Stimulated activated CD4-positive, alpha-beta T cell treated with anti-CD3 and anti-CD28 coated beads, Interleukin-4, amount 100 ng/mL, for 48 hours (primary cell): Measurements from ENCODE around the gene INPP4B.
"Not testable (repeated sequence)": the region's sequence is repeated elsewhere in the genome, so short reads cannot be mapped to it uniquely, and the experiment has no call there.

Source experiments
- DNase-seq, 2 donors: peaks; one replicate each; pipeline ENCODE4 v3.0.0-alpha.2; 2020; ENCODE audit warnings: low read depth in 2 of 2

The INPP4B gene

DNA sequence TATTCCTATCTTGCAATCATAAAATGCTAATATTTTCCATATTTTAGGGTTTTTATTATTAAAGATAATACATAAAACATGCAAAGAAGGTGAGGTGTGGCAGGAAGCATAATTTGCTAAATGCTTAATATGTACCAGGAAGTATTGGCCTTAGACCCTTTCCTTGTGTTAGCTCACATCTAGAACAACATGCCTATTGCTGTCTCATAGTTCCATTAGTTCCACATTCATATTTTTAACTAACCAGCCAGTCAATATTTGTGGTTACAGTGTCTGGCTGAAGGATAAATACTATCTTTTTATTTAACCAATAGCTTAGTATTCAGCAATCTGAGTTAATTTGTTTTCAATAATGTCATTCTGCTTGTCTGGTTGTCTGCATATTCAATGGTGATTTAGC is 432.6 kb downstream of the INPP4B start:
- no peak for DNase-seq

DNA sequence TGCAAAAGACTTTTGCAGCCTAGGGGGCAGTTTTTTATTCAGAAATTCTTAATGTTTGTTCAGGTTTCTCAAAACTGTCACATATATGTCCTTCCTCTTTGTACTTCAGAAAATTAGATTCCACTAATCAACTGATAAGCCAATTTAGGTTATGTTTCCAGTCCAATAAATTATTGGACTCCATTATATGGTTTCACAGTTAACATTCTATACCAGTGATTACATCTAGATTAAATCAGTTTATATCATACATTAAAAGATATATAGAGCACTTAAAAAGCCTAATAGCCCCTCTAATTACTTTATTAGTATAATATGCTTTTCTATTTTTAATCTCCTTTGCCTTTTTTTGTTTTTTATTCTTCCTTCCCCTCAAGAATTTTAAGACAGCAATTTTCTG is 434.1 kb downstream of the INPP4B start:
- DNase-seq: no peak

DNA sequence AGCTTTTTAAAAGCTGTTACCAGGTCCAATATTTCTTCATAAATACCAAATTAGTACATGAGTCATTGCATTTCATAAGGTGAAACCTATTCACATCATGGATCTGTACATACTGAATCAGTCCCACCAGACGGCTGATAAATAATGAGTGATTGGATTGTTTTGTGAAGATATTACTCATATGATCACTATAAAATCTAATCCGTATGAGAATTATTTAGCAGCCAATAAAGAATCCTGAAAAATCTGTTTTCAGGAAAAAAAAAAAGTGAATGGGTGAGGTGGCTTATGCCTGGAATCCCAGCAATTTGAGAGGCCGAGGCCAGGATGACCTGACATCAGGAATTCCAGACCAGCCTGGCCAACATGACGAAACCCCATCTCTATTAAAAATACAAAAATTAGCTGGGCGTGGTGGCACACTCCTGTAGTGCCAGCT is 438.1 kb downstream of the INPP4B start:
- DNase-seq: no peak

DNA sequence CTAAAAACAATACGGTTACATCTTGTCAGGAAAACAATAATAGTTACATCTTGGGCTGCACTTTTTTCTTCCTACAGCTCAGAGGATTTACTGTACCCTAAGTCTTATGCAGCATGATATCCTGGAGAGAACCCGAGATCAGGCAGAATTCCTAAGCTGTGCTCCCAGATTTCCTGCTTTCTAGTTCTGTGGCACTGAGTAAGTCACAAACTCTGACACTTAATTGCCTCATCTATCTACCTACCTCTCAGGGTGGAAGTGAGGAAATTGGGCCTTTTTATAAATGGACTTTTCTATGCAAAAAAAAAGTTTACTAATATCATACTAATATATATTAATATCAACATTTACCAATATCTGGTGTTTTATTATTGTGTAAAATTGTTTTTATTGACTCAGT is 438.5 kb downstream of the INPP4B start:
- DNase-seq: no peak

DNA sequence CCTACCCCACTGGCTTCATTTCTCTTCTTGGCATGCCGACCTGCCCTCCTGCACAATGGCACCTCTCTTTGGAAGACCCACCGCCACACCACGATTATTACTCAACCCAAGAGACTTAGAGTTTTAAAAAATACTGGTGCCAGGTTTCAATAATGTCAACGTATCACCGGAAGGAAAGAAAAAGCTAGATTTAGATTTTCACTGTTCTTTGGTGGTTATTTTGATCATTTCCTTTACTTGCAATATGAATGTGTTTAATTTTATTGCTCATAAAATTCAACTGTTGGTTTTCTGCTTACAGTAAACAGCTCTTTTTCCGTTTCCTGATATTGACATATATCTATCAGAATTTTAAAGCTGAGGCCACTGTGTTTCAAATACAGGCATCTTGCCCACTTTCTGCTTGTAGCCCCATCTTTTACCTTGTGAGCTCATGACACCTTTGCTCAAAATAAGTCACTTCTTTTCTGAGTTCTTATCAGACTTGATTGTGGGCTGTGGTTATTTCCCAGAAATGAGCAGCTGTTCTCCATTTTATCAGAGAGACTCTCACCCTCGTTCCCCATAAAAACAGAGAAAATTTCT is 439.1 kb downstream of the INPP4B start:
- DNase-seq: no peak

DNA sequence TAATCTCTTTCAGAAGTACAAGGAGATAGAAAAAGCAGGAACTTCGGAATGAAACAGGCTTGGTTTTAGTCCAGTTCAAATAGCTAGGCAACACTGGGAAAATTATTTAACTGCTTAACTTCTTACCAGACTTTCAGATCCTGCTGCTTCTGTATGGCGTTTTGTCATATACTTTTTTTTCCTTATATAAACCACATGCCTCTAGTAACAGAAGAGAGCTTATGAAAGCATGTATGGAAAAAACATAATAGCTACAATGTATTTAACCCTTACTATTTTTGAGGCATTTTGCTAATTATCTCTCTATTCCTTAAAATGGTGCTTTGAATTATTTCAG is 439.6 kb downstream of the INPP4B start:
- no peak for DNase-seq

DNA sequence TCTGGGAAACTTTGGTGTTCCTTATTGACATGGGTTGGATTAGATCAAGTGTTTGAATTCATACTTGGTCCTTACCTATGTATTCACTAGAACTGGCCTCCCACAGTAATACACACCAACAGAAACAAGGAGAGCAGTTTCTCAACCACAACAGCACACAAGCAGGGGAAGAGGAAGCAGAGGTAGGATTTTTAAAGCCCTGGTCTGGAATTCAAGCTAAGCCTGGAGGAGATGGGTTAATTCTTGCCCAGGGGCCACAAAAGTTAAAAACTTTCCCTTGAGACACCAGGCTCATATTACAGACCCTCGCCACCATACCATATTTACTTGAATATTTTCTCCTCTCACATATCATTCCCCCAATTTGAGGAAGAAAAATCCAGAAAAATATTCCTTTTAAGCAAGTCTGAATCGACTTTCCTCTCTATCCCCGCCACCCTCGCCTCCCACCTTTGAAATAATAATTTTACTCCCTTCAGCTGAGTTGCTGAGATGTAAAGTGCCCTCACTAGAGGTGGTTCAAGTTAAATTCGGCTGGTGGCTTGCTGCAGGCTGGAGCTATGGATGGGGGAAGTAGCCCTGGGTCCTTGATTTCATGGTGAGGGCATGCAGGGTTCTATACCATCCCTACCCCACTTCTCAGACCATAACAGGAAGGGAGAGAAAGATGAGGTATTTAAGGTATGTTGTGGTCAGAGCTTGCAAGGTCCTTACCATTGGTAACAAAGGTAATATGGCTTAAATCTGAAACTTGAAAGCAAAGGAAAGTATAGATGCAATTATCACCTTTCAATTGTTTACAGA is 440.2 kb downstream of the INPP4B start:
- no peak for DNase-seq

DNA sequence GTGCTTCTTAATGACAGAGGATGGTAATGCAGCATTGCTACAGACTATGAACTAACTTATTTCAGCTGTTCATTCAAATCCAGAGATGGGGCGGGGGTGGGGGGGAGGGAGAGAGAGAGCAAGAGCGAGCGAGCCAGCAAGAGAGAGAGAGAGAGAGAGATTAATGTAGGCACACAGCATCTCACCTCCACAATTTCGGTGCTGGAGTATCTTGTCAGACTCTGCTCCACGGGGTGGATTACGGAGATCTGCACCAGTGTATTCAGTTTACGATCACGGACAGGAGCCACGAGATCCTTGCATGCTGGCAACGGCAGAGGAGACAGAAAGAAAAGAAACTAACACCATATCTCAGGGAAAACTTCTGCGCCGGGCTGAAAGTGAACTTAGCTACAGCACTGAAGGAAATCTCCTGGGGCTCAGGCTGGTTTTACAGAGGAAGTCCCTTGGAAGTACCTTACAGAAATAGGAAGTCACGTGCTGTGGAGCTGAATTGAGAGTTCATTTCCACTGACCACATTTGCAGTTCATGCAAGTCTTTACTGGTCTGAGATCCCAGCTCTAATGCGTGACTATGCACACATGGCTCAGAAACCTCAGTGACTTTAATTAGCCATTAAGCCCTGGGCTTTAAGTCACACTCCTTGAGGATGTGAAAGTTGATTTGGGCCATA is 440.9 kb downstream of the INPP4B start:
- DNase-seq: peak; percentile 41 to 42

DNA sequence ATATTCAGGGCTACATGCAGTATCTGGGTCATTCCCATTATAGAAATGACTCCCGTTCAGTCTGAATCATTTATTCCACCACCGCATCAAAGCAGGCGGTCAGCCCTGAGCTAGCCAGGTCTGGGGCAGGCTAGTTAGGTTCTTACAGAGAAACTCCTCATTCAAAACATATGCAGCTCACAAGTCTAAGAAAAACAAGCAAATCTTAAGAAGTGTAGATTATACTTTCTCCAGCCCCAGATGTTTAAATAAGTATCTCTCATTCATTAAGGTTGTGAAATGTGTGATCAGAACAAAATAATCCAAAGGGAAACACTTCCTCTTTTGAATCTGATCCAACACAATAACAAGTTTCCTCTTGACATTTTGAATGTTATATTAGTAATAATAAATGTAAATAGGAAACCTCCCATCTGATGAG is 441.9 kb downstream of the INPP4B start:
- peak; percentile 55 to 66 for DNase-seq

DNA sequence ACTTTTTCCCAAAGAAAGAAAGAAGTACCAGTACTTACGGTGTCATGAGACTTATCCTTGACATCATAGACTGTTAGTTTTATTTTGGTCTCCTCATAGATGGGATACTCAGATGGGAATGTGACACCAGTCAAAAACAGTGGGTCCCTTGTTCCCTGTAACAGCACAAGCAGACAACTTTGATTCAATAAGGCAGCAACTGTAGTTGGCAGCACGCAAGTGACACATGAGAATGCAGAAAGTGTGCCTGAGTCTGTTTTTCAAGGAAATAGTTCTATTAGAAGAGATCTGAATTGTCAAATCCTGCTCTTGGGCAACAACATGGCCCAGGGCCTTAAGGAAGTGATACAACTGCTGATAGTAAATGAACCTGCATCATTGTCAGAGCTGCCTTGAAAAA is 443.2 kb downstream of the INPP4B start:
- DNase-seq: no peak

DNA sequence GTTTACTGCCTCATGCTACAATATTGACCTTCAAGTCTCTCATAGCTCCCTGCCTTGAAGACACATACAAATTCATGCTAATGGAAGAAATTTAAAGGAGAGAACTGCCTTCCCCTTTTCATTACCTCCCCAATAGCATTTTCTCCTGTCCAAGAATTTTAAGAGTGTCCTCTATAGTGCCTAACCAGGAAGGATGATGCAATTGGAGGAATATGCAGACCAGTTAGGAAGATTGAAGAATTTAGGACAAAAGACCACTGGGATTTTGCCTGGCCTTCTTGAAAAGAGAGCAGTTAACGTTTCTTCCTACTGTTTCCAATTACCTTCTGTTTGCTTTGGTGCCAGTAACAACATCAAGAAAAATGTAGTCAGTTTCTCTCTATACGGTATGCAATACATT is 443.9 kb downstream of the INPP4B start:
- DNase-seq: no peak

DNA sequence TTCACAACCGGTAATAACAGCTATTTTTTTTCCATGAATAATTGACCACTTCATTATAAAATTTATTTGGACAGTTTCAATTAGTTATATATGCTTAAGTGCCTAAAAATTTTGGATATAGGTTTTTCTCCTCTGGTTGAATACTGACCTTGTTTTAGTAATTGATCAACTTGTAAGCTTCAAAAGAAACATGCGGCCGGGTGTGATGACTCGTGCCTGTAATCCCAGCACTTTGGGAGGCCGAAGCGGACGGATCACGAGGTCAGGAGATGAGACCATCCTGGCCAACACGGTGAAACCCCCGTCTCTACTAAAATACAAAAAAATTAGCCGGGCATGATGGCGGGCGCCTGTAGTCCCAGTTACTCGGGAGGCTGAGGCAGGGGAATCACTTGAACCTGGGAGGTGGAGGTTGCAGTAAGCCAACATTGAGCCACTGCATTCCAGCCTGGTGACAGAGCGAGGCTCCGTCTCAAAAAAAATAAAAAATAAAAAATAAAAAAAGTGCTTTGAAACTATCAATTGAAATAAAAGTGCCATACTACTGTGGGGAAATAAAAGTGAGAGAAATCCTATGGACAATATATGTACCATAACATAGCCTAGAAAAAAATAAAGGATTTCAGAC is 448.6 kb downstream of the INPP4B start:
- DNase-seq: not testable (repeated sequence)

DNA sequence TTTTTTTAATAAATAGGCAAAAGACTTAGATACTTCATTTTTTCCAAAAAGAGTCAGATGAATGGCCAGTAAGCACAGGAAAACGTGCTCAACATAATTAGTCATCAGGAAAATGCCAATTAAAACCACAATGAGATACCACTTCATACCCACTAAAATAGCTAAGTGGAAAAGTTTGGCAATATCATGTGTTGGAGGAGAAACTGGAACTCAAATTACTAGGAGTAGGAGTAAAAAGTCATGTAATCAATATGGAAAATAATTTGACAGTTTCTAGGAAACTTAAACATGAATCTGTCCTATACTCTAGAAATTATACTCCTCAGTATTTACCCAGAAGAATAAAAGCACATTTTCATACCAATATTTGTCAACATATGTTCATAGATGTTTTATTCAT is 449.8 kb downstream of the INPP4B start:
- no peak for DNase-seq

DNA sequence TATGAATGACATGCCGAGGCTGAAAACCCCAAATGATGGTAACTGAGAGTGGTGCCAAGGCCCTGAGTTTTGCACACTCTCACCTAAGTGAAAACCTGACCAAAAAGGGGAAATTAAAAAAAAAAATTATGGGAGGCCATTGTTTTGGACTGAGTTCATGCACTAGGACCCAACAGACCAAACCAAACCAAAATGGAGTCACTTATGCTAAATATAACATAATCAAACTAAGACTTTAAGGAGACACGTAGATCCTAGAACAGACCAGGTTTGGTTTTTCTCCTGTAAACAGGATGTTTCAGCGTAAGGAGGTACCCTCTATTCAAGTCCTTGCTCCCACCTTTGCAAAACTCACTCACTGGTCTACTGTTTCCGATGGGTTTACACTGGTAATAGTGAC is 453.0 kb downstream of the INPP4B start:
- DNase-seq: no peak

DNA sequence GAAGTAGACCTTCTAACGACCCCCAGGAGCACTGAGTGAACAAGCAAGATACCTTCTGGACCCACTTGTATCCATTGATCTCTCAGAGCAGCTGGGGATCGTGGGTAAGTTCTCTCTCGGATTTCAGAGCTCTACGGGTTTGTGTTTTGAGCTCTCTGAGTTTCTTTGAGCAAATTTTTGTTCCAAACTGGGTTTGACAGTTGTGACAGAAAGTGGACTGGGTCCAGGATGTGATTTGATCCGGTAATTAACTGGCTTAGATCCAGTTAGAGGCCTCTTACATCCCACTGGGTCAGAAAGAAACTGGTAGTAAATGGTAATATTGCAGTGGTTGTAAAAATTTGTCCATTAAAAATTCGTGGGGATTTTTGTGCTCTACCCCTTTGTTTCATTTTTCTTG is 459.2 kb downstream of the INPP4B start:
- no peak for DNase-seq

DNA sequence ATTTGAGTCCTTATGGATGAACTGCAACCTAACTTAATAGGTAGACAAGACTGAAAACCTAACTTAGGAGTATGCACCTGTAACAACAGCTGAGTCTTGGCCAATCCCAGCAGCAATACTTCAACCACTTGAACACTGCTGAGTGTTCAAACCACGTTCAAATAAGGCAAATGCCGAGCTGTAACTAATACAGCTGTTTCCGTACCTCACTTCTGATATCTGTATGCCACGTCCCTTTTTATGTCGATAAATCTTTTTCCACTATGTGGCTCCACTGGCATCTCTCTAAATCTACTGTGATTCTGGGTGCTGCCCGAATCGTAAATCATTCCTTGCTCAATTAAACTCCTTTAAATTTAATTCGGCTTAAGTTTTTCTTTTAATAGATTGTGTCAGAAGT is 459.7 kb downstream of the INPP4B start:
- no peak for DNase-seq

DNA sequence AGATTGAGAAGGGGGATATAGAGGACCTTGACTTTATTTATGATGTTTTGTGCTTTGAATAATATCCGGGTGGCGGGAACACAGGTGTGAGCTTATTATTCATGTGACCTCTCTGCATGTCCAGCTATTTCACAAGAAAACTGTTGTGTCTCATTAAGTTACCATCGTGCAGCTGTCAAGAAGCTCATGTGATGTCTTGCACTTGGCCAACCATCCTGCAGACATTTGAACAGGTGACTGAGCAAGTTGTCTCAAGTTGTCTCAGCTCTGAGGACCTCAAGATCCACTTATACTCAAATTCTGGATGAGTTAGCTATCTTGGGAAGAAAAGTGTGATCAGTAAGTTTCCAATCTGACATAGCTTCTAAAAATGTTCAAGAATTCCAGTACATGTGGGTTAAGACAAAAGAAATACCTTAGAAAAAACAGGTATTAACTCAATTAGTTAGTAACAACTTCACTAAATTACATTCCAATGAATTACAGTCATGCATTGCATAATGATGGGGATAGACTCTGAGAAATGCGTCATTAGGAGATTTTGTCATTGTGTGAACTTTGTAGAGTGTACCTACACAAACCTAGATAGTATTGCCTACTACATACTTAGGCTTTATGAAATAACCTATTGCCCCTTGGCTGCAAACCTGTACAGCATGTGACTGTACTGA is 462.2 kb downstream of the INPP4B start:
- no peak for DNase-seq

DNA sequence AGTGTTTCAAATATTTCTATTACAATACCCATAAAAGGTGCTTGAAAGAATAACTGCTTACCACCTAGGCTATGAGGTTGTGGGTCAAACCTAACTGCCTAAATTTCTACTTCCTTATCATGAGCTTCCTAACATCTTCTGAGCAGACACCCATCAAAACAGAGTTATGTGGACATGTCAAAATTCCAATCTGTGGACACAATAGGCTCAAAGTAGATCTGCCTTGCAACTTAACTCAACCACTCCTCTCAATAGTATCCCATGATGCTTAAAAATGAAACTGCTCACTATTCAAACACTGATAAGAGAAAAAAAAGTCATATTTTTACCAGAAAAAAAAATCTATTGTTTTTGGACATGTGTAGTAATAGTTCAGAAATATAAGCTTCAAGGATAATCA is 462.7 kb downstream of the INPP4B start:
- DNase-seq: no peak

DNA sequence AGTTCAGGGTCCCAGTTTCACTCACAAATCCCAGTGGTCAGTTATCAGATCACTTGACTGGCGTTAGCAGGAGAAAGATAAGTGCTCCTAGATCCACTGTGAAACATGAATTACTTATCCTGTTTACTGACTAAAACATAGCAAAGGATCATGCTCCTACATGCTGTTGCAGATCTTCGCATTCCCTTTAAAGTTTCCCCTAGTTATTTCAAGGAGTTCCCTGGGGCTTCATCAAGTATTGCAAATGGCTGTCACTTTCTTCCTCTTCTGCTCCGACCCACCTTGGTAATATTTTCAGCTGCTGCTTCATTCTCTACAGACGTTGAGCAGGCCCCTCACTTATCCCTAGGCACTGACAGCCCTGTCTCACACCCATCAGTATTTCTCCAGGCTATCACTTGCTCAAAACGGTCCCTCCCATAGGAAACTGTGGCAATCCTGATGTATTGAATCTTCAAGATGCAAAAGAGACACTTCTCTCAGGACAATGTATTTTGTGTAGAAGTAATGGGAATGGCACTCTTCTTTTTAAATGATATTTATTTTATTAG is 466.0 kb downstream of the INPP4B start:
- no peak for DNase-seq

DNA sequence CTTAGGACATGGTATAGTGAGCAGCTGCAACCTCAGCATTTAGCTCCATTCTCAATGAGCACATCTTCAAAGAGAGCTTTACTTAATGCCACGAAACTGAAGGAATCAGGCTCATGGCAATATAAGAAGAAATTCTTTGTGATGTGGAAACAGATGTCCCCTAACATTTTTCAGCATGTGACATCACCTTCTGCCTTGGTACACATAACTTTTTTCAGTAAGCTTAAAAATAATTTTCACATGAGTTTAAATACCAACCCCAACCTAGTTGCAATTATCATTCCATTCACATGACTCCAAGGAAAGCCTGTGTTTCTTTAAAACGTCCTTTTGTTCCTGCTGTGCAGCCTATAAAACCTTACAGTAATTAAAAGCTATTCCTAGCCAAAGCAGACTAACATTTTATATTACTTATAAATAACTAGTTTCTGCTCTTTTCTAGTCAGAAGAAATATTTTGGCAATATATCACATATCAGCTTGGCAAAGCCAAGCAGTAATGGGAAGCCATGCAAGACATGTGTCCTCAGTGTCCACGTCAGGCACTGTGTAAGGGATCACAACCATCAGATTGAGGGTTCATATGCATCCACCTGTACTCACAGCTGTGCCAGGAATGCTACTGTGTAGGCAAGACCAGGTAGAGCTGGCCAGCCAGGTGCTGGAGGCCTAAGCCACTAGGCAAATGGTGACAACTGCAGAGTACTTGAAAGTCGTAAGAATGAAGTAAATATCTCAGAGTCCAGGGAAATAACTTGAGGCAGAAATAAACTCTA is 466.6 kb downstream of the INPP4B start:
- no peak for DNase-seq

DNA sequence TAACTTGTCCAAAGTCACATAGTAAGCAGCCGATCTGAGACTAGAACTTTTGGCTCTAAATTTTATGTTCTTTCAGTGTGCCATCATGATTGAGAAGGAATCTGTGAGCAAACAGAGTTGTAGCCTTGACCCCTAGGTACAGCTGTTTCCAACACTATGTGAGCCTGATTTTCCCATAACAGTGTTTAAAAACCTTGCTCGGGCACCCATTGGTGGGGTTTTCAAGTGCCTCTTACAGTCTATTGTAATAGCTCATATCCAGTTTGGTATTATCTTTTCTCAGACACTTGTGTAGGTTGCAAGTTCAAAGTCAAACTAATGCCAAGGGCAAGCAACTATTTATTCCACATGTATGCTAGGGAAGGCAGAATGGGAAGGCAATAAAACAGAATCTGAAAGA is 467.9 kb downstream of the INPP4B start:
- DNase-seq: no peak
